Gastroesophageal sphincter (tissue), 4 donors: ENCODE data around the gene ZNF445. TPM values are rescaled to one million over a fixed set of nuclear protein-coding genes. Genes with fewer than 3 reads are reported as not detected.
"Not testable (repeated sequence)": the region's sequence is repeated elsewhere in the genome, so short reads cannot be mapped to it uniquely, and the experiment has no call there.

Experiments used
- ATAC-seq: fragments of 150-250 bp; one replicate; pipeline ENCODE4 v1.9.1; 2016; ENCODE audit warnings: mild to moderate bottlenecking, moderate library complexity
- H3K27ac ChIP-seq, 4 donors: fragments of 200-600 bp; sonication (generic) in 3 of 4; 1 replicate in 3 of 4; 2 replicates in 1 of 4; pipeline ENCODE4 v1.5.1; 2016 to 2019
- H3K27me3 ChIP-seq: fragments of 200-600 bp; sonication (generic); one replicate; pipeline ENCODE4 v1.5.1; 2019
- H3K36me3 ChIP-seq, 2 donors: fragments of 200-600 bp; sonication (generic); one replicate each; pipeline ENCODE4 v1.5.1; 2019; ENCODE audit warnings: control low read depth in 1 of 2
- H3K4me1 ChIP-seq, 3 donors: fragments of 200-600 bp; sonication (generic); 1 replicate in 2 of 3; 2 replicates in 1 of 3; pipeline ENCODE4 v1.5.1; 2016 to 2019; ENCODE audit warnings: control low read depth in 2 of 3
- H3K4me3 ChIP-seq, 2 donors: fragments of 200-600 bp; sonication (generic); one replicate each; pipeline ENCODE4 v1.5.1; 2019; ENCODE audit warnings: mild to moderate bottlenecking in 1 of 2, moderate library complexity in 1 of 2
- H3K9me3 ChIP-seq, 3 donors: fragments of 200-600 bp; sonication (generic); one replicate each; pipeline ENCODE4 v1.5.1; 2017 to 2019; ENCODE audit warnings: control low read depth in 2 of 3
- CTCF ChIP-seq, 4 experiments: fragments of 200-600 bp in 2 of 4; fragments of 450-650 bp in 2 of 4; sonication (generic) in 1 of 4; IDR thresholded peaks; one replicate each; pipeline ENCODE4 v1.5.1; 2017 to 2019; ENCODE audit warnings: antibody characterized with exemption in 4 of 4, mild to moderate bottlenecking in 2 of 4, moderate library complexity in 2 of 4
- EP300 ChIP-seq: sonication (generic); formaldehyde crosslinking; IDR thresholded peaks from one replicate; pipeline ENCODE4 v1.6.1; 2017; ENCODE audit warnings: antibody characterized with exemption, mild to moderate bottlenecking
- POLR2A ChIP-seq, 2 donors: fragments of 450-650 bp; IDR thresholded peaks; one replicate each; pipeline ENCODE4 v1.6.1; 2017; ENCODE audit warnings: antibody characterized with exemption in 2 of 2, mild to moderate bottlenecking in 2 of 2, moderate library complexity in 1 of 2
- POLR2AphosphoS5 ChIP-seq: sonication (generic); formaldehyde crosslinking; IDR thresholded peaks from one replicate; pipeline ENCODE4 v1.6.1; 2017; ENCODE audit warnings: antibody characterized with exemption
- WGBS, 2 donors: methylation state at CpG; one replicate each; pipeline ENCODE4 v1.1.5; 2018; ENCODE audit warnings: low coverage in 1 of 2; 5-methylcytosine and 5-hydroxymethylcytosine counted together
- total RNA-seq, 4 donors: library from RNA; depleted of rRNA; stranded (reverse); fragments of >200 nt; gene quantifications; one replicate each; pipeline ENCODE4 v1.1.0, GENCODE V29; 2016

Gene ZNF445
- total RNA-seq, 4 donors from 2014 or later: 8.9 to 15.2 (median 12.6) TPM

GRCh38 chr3:44506961-44507360 lies 29.5 kb upstream of the ZNF445 start:
- ATAC-seq: no peak
- H3K9me3 ChIP-seq: no peaks in the 10 kb centered on the region
- H3K27me3 ChIP-seq: no peaks in the 10 kb centered on the region
- peaks cover 4 to 40% (median 5%) of the 10 kb centered on the region in 3 donors for H3K4me1 ChIP-seq
- 84 to 89% methylated on average over 5 of the region's 5 CpGs for WGBS, 2 donors
- no peak for TF ChIP-seq EP300
- no peak for TF ChIP-seq CTCF (IDR thresholded peaks at IDR 0.05)
- no peak for TF ChIP-seq POLR2AphosphoS5
- TF ChIP-seq POLR2A (IDR thresholded peaks at IDR 0.05): no peak
- no peak overlapping the region for H3K27ac ChIP-seq
- no peak overlapping the region for H3K4me3 ChIP-seq
- peaks cover 0 to 14% of the 10 kb centered on the region in 2 donors for H3K36me3 ChIP-seq

GRCh38 chr3:44506556-44506955 lies 29.1 kb upstream of the ZNF445 start:
- H3K27ac ChIP-seq: no peak overlapping the region
- no peaks in the 10 kb centered on the region for H3K27me3 ChIP-seq
- no peak for ATAC-seq
- peaks cover 4 to 37% (median 5%) of the 10 kb centered on the region in 3 donors for H3K4me1 ChIP-seq
- H3K4me3 ChIP-seq: no peak overlapping the region
- TF ChIP-seq CTCF (IDR thresholded peaks at IDR 0.05): no peak
- no peak for TF ChIP-seq EP300
- TF ChIP-seq POLR2A (IDR thresholded peaks at IDR 0.05): no peak
- TF ChIP-seq POLR2AphosphoS5: no peak
- H3K36me3 ChIP-seq: peaks cover 0 to 18% of the 10 kb centered on the region in 2 donors
- 43 to 61% methylated on average over 3 of the region's 3 CpGs for WGBS, 2 donors
- peaks cover 0 to 4% (median 0%) of the 10 kb centered on the region in 3 donors for H3K9me3 ChIP-seq

- Histone ChIP-seq H3K4me3 (no peak overlapping the region), H3K27me3 (no peaks in the 10 kb centered on the region), H3K9me3 (peaks cover 0 to 24% (median 0%) of the 10 kb centered on the region in 3 donors), H3K27ac (no peak overlapping the region), H3K4me1 (peaks cover 4 to 26% (median 4%) of the 10 kb centered on the region in 3 donors), H3K36me3 (peaks cover 0 to 37% of the 10 kb centered on the region in 2 donors)
- TF ChIP-seq CTCF (IDR thresholded peaks at IDR 0.05) (no peak), POLR2AphosphoS5 (no peak), POLR2A (IDR thresholded peaks at IDR 0.05) (no peak), EP300 (no peak)
- ATAC-seq: no peak
- WGBS, 2 donors: 82% methylated on average over 1 of the region's 1 CpG; no CpG with 5 or more reads in 1 of the 2 donors
These were observed 27.1 kb upstream of the ZNF445 start for GRCh38 chr3:44504566-44504965.

GRCh38 chr3:44503178-44503577 lies 25.7 kb upstream of the ZNF445 start:
- WGBS, 2 donors: 100% methylated on average over 1 of the region's 2 CpGs

GRCh38 chr3:44501971-44502370 lies 24.5 kb upstream of the ZNF445 start:
- peaks cover 0 to 1% (median 0%) of the 10 kb centered on the region in 3 donors for H3K4me1 ChIP-seq
- H3K36me3 ChIP-seq: peaks cover 0 to 62% of the 10 kb centered on the region in 2 donors
- H3K27me3 ChIP-seq: no peaks in the 10 kb centered on the region
- no peak overlapping the region for H3K4me3 ChIP-seq
- TF ChIP-seq POLR2AphosphoS5 (no peak), CTCF (IDR thresholded peaks at IDR 0.05) (no peak), POLR2A (IDR thresholded peaks at IDR 0.05) (no peak), EP300 (no peak)
- peaks cover 0 to 35% (median 0%) of the 10 kb centered on the region in 3 donors for H3K9me3 ChIP-seq
- ATAC-seq: no peak
- WGBS, 2 donors: 93 to 95% methylated on average over 2 to 3 of the region's 3 CpGs
- no peak overlapping the region for H3K27ac ChIP-seq

More at GRCh38 chr3:44503178-44503577, 25.7 kb upstream of the ZNF445 start:
- H3K4me3 ChIP-seq, H3K27me3 ChIP-seq, H3K27ac ChIP-seq, ATAC-seq: not testable (repeated sequence)
- H3K4me1 ChIP-seq: peaks cover 0 to 14% (median 0%) of the 10 kb centered on the region in 3 donors
- peaks cover 0 to 35% (median 0%) of the 10 kb centered on the region in 3 donors for H3K9me3 ChIP-seq
- peaks cover 0 to 49% of the 10 kb centered on the region in 2 donors for H3K36me3 ChIP-seq

- not testable (repeated sequence) for H3K27me3 ChIP-seq, H3K27ac ChIP-seq, ATAC-seq, H3K4me1 ChIP-seq, H3K4me3 ChIP-seq
- WGBS, 2 donors: 70 to 93% methylated on average over 2 to 4 of the region's 4 CpGs
- Histone ChIP-seq H3K36me3 (peaks cover 0 to 67% of the 10 kb centered on the region in 2 donors), H3K9me3 (peaks cover 0 to 35% (median 0%) of the 10 kb centered on the region in 3 donors)
These were observed 22.4 kb upstream of the ZNF445 start for GRCh38 chr3:44499899-44500168.
